ENCODE measurements around the gene LYL1.

GRCh38 chr19:13090511-13091231 is 12.0 kb downstream of the LYL1 start:
- TF ChIP-seq ZNF274 (IDR thresholded peaks at IDR 0.05; ENCODE audit: low read depth, low read length) = no peak
- TF ChIP-seq SUZ12 (IDR thresholded peaks at IDR 0.05; ENCODE audit: extremely low read depth, insufficient read depth, insufficient read length) = no peak

Data from NT2/D1 (cell line).